Retinal pigment epithelial cell (primary cell): ENCODE data around the gene CACNG6.

Experiments
- DNase-seq: peaks from one replicate; pipeline ENCODE4 v3.0.0-alpha.2; 2010; ENCODE audit warnings: low read depth
- H3K4me3 ChIP-seq: 2 replicates; pipeline ENCODE4 v1.5.1; 2011; ENCODE audit warnings: mild to moderate bottlenecking, low read length, control low read depth, moderate library complexity
- TF ChIP-seq, protein P1 (sequence below): conservative IDR thresholded peaks from 2 replicates; pipeline ENCODE4 v1.5.1; 2011; ENCODE audit warnings: low read depth, low read length, control low read depth, inconsistent platforms

The CACNG6 gene

DNA sequence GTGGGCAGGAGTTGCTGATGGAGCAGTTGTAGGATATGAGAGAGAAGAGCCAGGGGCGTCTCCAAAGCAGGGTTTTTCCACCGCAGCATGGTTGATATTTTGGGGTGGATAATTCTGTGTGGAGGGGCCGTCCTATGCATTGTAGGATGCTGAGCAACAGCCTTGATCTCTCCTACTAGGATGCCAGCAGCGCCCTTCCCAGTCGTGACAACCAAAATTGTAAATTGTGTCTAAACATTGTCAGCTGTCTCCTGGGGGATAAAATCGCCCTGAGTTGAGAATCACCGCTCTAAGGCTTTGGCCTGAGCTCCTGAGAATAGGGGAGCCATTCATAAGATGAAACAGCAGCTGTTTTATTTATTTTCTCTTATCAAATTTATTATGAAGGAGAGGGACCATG is 24.5 kb upstream of the CACNG6 start:
- TF ChIP-seq, protein P1, sequence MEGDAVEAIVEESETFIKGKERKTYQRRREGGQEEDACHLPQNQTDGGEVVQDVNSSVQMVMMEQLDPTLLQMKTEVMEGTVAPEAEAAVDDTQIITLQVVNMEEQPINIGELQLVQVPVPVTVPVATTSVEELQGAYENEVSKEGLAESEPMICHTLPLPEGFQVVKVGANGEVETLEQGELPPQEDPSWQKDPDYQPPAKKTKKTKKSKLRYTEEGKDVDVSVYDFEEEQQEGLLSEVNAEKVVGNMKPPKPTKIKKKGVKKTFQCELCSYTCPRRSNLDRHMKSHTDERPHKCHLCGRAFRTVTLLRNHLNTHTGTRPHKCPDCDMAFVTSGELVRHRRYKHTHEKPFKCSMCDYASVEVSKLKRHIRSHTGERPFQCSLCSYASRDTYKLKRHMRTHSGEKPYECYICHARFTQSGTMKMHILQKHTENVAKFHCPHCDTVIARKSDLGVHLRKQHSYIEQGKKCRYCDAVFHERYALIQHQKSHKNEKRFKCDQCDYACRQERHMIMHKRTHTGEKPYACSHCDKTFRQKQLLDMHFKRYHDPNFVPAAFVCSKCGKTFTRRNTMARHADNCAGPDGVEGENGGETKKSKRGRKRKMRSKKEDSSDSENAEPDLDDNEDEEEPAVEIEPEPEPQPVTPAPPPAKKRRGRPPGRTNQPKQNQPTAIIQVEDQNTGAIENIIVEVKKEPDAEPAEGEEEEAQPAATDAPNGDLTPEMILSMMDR: no peak
- DNase-seq: no peak

DNA sequence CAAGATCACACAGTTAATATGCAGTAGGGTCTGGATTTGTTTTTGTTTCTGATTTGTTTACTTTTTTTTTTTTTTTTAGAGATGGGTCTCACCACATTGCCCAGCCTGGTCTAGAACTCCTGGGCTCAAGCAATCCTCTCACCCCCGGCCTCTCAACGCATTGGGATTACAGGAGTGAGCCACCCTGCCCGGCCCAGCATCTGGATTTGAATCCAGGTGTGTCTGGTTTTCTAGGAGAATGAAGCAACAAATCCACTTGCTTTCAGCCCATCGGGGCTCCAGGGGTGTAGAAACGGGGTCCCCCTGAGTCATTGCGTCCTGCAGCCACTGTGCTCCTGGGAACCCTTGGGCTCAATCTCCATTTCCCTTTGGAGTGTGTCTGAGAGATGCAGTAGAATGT is 22.1 kb upstream of the CACNG6 start:
- no peak overlapping the region for H3K4me3 ChIP-seq
- TF ChIP-seq, protein P1: no peak
- DNase-seq: no peak

More for the DNA sequence above, 24.5 kb upstream of the CACNG6 start:
- no peak overlapping the region for H3K4me3 ChIP-seq

DNA sequence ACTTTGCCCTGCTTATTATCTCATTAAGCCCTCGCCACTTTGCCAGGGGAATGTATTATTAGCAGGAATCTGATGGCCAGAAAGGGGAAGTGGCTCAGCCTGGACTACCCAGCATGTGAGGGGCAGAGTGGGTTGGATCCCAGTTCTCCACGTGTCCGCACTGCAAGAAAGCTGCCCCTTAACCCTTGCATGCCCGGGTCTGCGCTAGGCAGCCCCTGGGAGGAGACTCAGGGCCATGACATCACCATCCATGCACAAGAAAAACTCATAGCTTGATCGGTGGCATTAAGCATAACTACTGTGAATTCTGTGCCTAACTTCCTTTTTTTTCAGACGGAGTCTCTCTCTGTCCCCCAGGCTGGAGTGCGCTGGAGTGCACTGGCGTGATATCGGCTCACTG is 19.8 kb upstream of the CACNG6 start:
- TF ChIP-seq, protein P1: no peak
- DNase-seq: no peak
- H3K4me3 ChIP-seq: no peak overlapping the region

DNA sequence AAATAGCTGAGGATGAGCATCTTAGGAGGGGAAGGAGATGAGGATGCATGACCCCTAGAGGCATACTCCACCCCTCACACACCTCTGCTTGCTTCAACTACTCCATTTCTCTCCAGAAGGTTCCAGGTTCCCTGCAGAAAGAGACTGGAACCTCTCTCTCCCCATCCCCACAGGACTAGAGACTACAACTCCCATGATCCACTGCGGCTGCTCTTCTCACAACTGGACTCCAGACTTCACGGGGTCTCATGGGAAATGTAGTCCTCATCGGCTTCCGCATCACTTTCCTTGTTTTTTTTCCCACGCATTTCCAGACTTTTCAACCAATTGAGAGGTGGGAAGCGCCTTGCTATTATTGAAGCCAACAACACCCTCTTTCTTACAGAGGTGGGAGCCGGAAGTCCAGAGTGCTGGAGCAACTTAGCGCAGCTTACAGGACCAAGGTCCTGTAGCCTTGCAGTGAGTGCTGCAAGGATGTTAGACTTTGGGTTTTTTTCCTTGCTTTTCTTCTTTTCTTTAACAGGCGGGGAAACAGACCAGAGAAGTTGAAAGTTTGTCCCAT is 13.9 kb upstream of the CACNG6 start:
- TF ChIP-seq, protein P1: no peak

DNA sequence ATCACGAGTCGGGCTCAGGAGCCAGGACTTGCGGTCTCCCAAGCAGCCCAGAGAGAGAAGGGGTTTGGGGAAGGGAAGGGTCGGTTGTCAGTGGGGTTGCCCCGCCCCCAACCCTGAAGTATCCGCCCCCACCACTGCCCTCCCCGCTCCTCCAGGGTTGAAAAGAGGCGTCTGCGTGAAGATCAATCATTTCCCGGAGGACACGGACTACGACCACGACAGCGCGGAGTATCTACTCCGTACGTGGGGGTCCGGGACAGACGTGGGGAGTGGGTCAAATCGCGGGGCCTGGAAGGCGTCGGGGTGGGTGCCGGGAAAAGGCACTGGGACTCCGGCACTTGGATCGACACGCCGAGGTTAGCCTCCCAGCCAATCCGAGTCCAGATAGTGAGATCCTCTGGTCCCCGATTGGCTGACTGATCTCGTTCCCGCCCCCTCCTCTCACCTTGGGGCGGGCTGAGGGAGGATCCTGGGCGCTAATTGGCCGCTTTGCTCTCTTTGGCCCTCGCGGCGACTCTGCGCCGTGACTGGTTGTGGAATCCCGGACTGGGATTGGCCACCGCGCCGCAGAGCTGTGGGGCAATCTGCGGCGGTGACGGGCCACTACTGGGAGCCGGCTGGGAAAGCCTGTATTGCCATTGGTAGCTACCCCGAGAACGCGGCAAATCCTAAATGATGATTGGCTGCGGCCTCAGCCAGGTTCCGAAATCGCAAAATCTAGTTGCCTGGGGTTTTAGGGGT is 13.3 kb upstream of the CACNG6 start:
- no peak for DNase-seq
- TF ChIP-seq, protein P1: no peak
- H3K4me3 ChIP-seq: peak overlapping the region; percentile 10

More for the DNA sequence above, 13.9 kb upstream of the CACNG6 start:
- no peak overlapping the region for H3K4me3 ChIP-seq
- no peak for DNase-seq

DNA sequence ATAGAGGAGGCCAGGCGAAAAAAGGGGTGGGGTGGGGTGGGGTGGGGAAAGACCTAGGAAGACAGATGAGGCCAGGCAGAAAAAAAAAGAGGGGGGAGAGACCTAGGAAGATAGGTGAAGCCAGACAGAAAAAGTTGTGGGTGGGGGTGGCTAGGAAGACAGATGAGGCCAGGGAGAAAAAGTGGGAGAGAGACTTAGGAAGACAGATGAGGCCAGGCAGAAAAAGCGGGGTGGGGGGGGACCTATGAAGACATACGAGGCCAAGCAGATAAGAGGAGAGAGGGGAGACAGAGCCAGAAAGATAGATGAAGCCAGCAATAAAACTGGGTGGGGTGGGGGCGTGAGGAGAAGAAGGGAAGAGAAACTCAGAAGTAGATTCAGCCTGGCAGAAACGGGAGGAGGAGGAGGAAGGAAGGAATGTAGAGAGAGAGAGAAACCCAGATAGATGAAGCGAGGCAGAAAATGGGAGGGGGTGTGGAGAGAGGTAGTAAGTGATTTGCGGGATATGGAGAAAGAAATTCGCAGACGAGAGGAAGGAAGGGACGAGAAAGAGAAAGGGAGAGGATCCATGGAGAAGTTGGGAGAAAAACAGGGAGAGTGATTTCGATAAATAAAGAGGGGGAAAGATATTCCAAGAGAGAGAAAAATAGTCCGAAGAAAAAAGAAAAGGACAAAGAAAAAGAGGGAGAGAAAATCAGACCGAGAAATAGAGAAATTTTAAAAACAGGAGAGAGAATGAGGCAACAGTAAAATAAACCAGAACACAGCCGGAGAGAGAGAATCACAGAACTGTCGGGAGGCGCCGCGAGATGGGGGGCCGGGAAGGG is 12.2 kb upstream of the CACNG6 start:
- DNase-seq: no peak
- peak overlapping the region; percentile 49 for H3K4me3 ChIP-seq
- TF ChIP-seq, protein P1: no peak
